ENCODE measurements around the gene LRP8. TPM values are rescaled to one million over a fixed set of nuclear protein-coding genes. Genes with fewer than 3 reads are reported as not detected.

LRP8 gene
- total and polyA plus RNA-seq, 2 experiments from 2014 or later: 27.8 to 71.1 TPM

GRCh38 chr1:53343831-53344668, 16.2 kb upstream of the LRP8 start (continued):
- TF ChIP-seq ZNF462 (CRISPR knock-in tag; IDR thresholded peaks at IDR 0.05) (no peak), ZNF331 (CRISPR knock-in tag; IDR thresholded peaks at IDR 0.05; ENCODE audit: low read depth) (no peak), EZH2 (IDR thresholded peaks at IDR 0.05; ENCODE audit: low read depth, unreplicated experiment) (no peak), CREB1 (CRISPR knock-in tag; IDR thresholded peaks at IDR 0.05; ENCODE audit: low read depth) (no peak), STAT1 (IDR thresholded peaks at IDR 0.05; ENCODE audit: unreplicated experiment) (no peak), POLR2AphosphoS5 (IDR thresholded peaks at IDR 0.05; ENCODE audit: low read depth) (no peak)

- Histone ChIP-seq H3K4me2 (no peak overlapping the region), H3K4me3 (no peak overlapping the region), H2AFZ (no peak overlapping the region), H3K36me3 (ENCODE audit: insufficient read depth) (no peaks in the 10 kb centered on the region), H3K27ac (ENCODE audit: low read depth) (no peak overlapping the region), H3F3A (replicated peaks; ENCODE audit: low read depth) (no peaks in the 10 kb centered on the region), H3K9me2 (ENCODE audit: insufficient read depth) (no peaks in the 10 kb centered on the region), H3K4me1 (ENCODE audit: insufficient read depth) (no peaks in the 10 kb centered on the region), H4K20me1 (replicated peaks; ENCODE audit: insufficient read depth) (no peaks in the 10 kb centered on the region), H3K27me3 (ENCODE audit: insufficient read depth) (no peaks in the 10 kb centered on the region), H3K79me2 (replicated peaks; ENCODE audit: insufficient read depth) (no peaks in the 10 kb centered on the region)
- no peak for ATAC-seq
- H3K27ac Mint-ChIP-seq: no peak overlapping the region
- H3K9me3 Mint-ChIP-seq: peaks cover 5% of the 10 kb centered on the region; the same call in 2 of the 3 replicates
- peaks cover 21% of the 10 kb centered on the region for H3K27me3 Mint-ChIP-seq (ENCODE audit: insufficient read depth, low read depth, poor library complexity)
- TF ChIP-seq ETS1 (IDR thresholded peaks at IDR 0.05) (no peak), ZNF331 (CRISPR knock-in tag; IDR thresholded peaks at IDR 0.05; ENCODE audit: low read depth) (no peak), ZNF114 (CRISPR knock-in tag; IDR thresholded peaks at IDR 0.05) (no peak), CREB1 (CRISPR knock-in tag; IDR thresholded peaks at IDR 0.05; ENCODE audit: low read depth) (no peak), EZH2 (IDR thresholded peaks at IDR 0.05; ENCODE audit: low read depth, unreplicated experiment) (no peak), CTCF (conservative IDR thresholded peaks at IDR 0.05; ENCODE audit: low read depth in 2 of 2) (no peak), JUNB (IDR thresholded peaks at IDR 0.05; ENCODE audit: unreplicated experiment) (no peak), STAT1 (IDR thresholded peaks at IDR 0.05; ENCODE audit: unreplicated experiment) (no peak)
- H3K4me3 Mint-ChIP-seq: no peak overlapping the region
- H3K4me1 Mint-ChIP-seq: peaks cover 7% of the 10 kb centered on the region
- DNase-seq (ENCODE audit: low spot score): no peak
- H3K36me3 Mint-ChIP-seq (ENCODE audit: low read depth): peaks cover 10% of the 10 kb centered on the region
Measured at GRCh38 chr1:53342735-53343470, 15.0 kb upstream of the LRP8 start.
